Transverse colon (tissue), 4 donors: ENCODE results near the gene CRELD2. TPM values are rescaled to one million over a fixed set of nuclear protein-coding genes. Genes with fewer than 3 reads are reported as not detected.

Source experiments
- DNase-seq: peaks from one replicate; pipeline ENCODE4 v3.0.0-alpha.2; 2019
- H3K27ac ChIP-seq, 4 donors: fragments of 200-600 bp; sonication (generic); 2 replicates each; pipeline ENCODE4 v1.5.1; 2016 to 2018; ENCODE audit warnings: inconsistent platforms in 4 of 4
- H3K27me3 ChIP-seq: fragments of 200-600 bp; sonication (generic); 2 replicates; pipeline ENCODE4 v1.5.1; 2017; ENCODE audit warnings: inconsistent platforms
- H3K36me3 ChIP-seq, 4 donors: fragments of 200-600 bp; sonication (generic); 2 replicates each; pipeline ENCODE4 v1.5.1; 2017 to 2019; ENCODE audit warnings: inconsistent platforms in 4 of 4
- H3K4me1 ChIP-seq, 4 donors: fragments of 200-600 bp; sonication (generic); 2 replicates each; pipeline ENCODE4 v1.5.1; 2017 to 2020; ENCODE audit warnings: inconsistent platforms in 4 of 4
- H3K4me3 ChIP-seq, 4 donors: fragments of 200-600 bp; sonication (generic); 1 replicate in 1 of 4; 2 replicates in 3 of 4; pipeline versions ENCODE4 v1.5.1 to v1.6.1; 2017 to 2019; ENCODE audit warnings: inconsistent platforms in 4 of 4
- H3K9me3 ChIP-seq, 2 donors: fragments of 200-600 bp; sonication (generic); 2 replicates each; pipeline ENCODE4 v1.5.1; 2017 to 2019; ENCODE audit warnings: inconsistent platforms in 2 of 2
- EP300 ChIP-seq: sonication (generic); formaldehyde crosslinking; IDR thresholded peaks from one replicate; pipeline ENCODE4 v1.6.1; 2017; ENCODE audit warnings: antibody characterized with exemption, low read depth
- POLR2A ChIP-seq: fragments of 450-650 bp; IDR thresholded peaks from one replicate; pipeline ENCODE4 v1.6.1; 2016; ENCODE audit warnings: antibody characterized with exemption, mild to moderate bottlenecking, moderate library complexity
- POLR2AphosphoS5 ChIP-seq, 3 donors: sonication (generic); formaldehyde crosslinking; IDR thresholded peaks; one replicate each; pipeline ENCODE4 v1.6.1; 2016; ENCODE audit warnings: antibody characterized with exemption in 3 of 3
- WGBS, 2 donors: methylation state at CpG; one replicate each; pipeline ENCODE4 v1.1.5; 2018; ENCODE audit warnings: low coverage in 1 of 2; 5-methylcytosine and 5-hydroxymethylcytosine counted together
- in situ Hi-C, 4 donors: fragments of 200-750 bp; cut with MboI; loops; one replicate each; pipeline versions ENCODE4 v1.15.0 to v1.15.1; 2017; ENCODE audit warnings: low sequenced_read_pairs in 3 of 4, low pct_ligation_motif_present in 1 of 4, low pct_unique_long_range_greater_than_20kb in 1 of 4
- intact Hi-C: fragments of 100-400 bp; cut with DNase I; formaldehyde crosslinking; loops from one replicate; pipeline ENCODE4 v1.15.1; 2023; ENCODE audit warnings: low total_unique reads
- total RNA-seq, 4 donors: library from RNA; depleted of rRNA; stranded (reverse); fragments of >200 nt; gene quantifications; one replicate each; pipeline ENCODE4 v1.1.0, GENCODE V29; 2016
- TF ChIP-seq, protein P1 (sequence below), 5 experiments: fragments of 200-600 bp in 3 of 5; fragments of 450-650 bp in 2 of 5; sonication (generic) in 3 of 5; IDR thresholded peaks; 1 replicate in 2 of 5; 2 replicates in 3 of 5; pipeline ENCODE4 v1.5.1; 2016 to 2017; ENCODE audit warnings: antibody characterized with exemption in 5 of 5, inconsistent platforms in 3 of 5, mild to moderate bottlenecking in 2 of 5, moderate library complexity in 1 of 5

Gene CRELD2
- total RNA-seq, 4 donors from 2014 or later, result 31.0 to 37.9 (median 36.4) TPM

DNA sequence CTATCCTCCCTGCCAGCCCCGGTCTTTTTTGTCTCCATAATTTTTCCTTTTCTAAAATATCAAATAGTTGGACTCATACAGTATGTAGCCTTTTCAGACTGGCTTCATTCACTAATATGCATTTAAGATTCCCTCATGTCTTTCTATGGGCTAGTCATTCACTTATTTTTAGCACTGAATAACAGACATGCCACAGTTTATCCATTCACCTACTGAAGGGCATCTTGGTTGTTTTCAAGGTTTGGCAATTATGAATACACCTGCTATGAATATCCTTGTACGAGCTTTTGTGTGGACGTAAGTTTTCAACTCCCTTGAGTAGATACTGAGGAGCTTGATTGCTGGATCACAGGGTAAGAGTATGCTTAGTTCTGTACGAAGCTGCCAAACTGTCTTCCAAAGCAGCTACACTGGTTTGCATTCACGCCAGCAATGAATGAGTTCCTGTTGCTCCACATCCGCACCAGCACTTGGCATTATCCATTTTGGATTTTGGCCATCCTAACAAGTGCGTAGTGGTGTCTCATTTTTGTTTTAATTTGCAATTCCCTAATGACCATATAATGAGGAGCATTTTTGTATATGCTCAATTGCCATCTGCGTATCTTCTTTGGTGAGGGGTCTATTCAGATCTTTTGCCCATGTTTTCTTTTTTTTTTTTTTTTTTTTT is 21.3 kb upstream of the CRELD2 start:
- intact Hi-C loops (no loop called here), in situ Hi-C loops (no loop called here)
- Histone ChIP-seq H3K4me3 (no peak overlapping the region), H3K27ac (no peak overlapping the region), H3K36me3 (no peaks in the 10 kb centered on the region), H3K27me3 (no peaks in the 10 kb centered on the region), H3K4me1 (no peaks in the 10 kb centered on the region), H3K9me3 (no peaks in the 10 kb centered on the region)
- TF ChIP-seq POLR2A (no peak), POLR2AphosphoS5 (IDR thresholded peaks at IDR 0.05) (no peak), EP300 (no peak)
- TF ChIP-seq, protein P1, sequence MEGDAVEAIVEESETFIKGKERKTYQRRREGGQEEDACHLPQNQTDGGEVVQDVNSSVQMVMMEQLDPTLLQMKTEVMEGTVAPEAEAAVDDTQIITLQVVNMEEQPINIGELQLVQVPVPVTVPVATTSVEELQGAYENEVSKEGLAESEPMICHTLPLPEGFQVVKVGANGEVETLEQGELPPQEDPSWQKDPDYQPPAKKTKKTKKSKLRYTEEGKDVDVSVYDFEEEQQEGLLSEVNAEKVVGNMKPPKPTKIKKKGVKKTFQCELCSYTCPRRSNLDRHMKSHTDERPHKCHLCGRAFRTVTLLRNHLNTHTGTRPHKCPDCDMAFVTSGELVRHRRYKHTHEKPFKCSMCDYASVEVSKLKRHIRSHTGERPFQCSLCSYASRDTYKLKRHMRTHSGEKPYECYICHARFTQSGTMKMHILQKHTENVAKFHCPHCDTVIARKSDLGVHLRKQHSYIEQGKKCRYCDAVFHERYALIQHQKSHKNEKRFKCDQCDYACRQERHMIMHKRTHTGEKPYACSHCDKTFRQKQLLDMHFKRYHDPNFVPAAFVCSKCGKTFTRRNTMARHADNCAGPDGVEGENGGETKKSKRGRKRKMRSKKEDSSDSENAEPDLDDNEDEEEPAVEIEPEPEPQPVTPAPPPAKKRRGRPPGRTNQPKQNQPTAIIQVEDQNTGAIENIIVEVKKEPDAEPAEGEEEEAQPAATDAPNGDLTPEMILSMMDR (IDR thresholded peaks at IDR 0.05), result no peak
- no peak for DNase-seq
- WGBS, 2 donors, result 97 to 98% methylated on average over 7 to 8 of the region's 8 CpGs

DNA sequence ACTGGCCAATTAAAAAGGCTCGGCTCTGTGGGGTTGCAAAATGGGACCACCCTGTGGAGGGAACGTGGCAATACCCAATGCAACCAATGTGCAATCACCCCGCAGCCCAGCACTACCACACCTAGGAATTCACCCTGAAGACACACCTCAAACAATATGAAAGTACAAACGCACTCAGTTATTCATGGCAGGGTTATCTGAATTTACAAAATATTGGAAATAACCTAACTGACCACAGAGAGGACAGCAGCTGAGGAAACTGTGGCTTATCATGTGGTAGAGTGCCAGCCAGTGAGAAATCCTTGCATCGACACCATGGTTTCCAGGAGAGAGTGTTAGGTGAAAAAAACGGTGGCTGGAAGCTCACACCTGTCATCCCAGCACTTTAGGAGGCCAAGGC is 18.9 kb upstream of the CRELD2 start:
- H3K27ac ChIP-seq, result no peak overlapping the region
- WGBS, 2 donors, result 80 to 88% methylated on average over 2 to 6 of the region's 6 CpGs
- TF ChIP-seq POLR2A (no peak), POLR2AphosphoS5 (IDR thresholded peaks at IDR 0.05) (no peak), EP300 (no peak)
- TF ChIP-seq, protein P1 (IDR thresholded peaks at IDR 0.05), result no peak
- no peaks in the 10 kb centered on the region for H3K4me1 ChIP-seq
- peaks cover 0 to 16% (median 7%) of the 10 kb centered on the region in 4 donors for H3K36me3 ChIP-seq
- H3K9me3 ChIP-seq, result no peaks in the 10 kb centered on the region
- H3K27me3 ChIP-seq, result no peaks in the 10 kb centered on the region
- no peak overlapping the region for H3K4me3 ChIP-seq
- DNase-seq, result no peak
- in situ Hi-C loops (no loop called here), intact Hi-C loops (no loop called here)

DNA sequence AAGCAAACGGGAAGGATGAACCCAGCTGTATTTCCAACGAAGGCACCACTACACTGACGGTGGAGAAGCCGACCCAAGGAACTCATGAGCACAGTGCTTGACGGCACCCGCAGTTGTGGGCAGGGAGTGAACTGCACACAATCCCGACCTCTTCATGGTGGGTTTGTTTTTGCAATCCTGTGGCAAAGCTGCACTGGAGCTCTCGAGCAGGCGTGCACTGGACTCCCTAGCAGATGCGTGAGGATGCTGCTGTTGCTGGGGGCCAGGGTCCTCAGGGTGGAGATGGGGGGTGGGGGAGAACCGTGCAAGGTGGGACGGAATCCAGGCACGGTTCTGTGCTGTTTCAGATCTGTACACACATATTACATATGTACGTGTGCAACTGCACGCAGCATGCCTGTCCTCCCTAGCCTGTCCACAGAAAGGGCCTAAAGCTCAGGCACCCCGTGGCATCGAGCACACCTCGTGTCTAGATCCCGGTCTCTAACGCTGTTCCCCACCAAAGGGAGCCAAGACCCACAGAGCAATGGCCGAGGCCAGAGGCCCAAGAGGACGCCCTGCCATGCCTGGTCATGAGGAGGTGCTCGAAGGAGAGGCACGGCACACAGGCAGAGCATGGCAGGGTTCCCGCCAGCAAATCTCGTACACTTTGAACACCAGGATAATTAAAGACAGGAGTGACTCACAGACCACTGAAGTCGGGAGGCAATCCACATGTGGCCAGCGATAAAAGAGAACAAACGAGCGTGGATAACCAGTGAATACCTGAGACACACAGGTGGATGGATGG is 17.8 kb upstream of the CRELD2 start:
- Histone ChIP-seq H3K9me3 (no peaks in the 10 kb centered on the region), H3K4me1 (no peaks in the 10 kb centered on the region), H3K27me3 (no peaks in the 10 kb centered on the region), H3K36me3 (peaks cover 0 to 16% (median 7%) of the 10 kb centered on the region in 4 donors), H3K27ac (no peak overlapping the region), H3K4me3 (no peak overlapping the region)
- DNase-seq, result no peak
- in situ Hi-C loops (no loop called here), intact Hi-C loops (no loop called here)
- TF ChIP-seq POLR2A (no peak), POLR2AphosphoS5 (IDR thresholded peaks at IDR 0.05) (no peak), EP300 (no peak)
- TF ChIP-seq, protein P1 (IDR thresholded peaks at IDR 0.05), result no peak
- 50 to 90% methylated on average over 1 to 30 of the region's 30 CpGs for WGBS, 2 donors

DNA sequence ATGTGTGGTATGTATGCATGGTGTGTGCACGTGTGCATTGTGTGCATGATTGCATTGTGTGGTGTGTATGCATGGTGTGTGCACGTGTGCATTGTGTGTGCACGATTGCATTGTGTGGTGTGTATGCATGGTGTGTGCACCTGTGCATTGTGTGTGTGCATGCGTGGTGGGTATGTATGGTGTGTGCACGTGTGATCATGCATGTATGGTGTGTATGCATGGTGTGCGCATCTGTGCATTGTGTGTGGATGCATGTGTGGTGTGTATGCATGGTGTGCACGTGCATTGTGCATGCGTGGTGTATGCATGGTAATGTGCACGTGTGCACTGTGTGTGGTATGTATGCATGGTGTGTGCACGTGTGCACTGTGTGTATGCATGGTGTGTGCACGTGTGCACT is 17.0 kb upstream of the CRELD2 start:
- WGBS, 2 donors, result 93% methylated on average over 5 to 11 of the region's 11 CpGs
- in situ Hi-C loops (no loop called here), intact Hi-C loops (no loop called here)
- no peak for TF ChIP-seq POLR2AphosphoS5 (IDR thresholded peaks at IDR 0.05)
- no peak for TF ChIP-seq POLR2A
- TF ChIP-seq EP300, result no peak
- TF ChIP-seq, protein P1 (IDR thresholded peaks at IDR 0.05), result no peak
- Histone ChIP-seq H3K9me3 (no peaks in the 10 kb centered on the region), H3K27ac (no peak overlapping the region), H3K4me3 (no peak overlapping the region), H3K36me3 (peaks cover 0 to 16% (median 7%) of the 10 kb centered on the region in 4 donors), H3K4me1 (no peaks in the 10 kb centered on the region), H3K27me3 (no peaks in the 10 kb centered on the region)
- no peak for DNase-seq
